ENCODE results near the gene NAA11.
"Not testable (repeated sequence)": the region's sequence is repeated elsewhere in the genome, so short reads cannot be mapped to it uniquely, and the experiment has no call there.

Gene NAA11

GRCh38 chr4:79308137-79308536 lies 17.7 kb downstream of the NAA11 start:
- no peak for FAIRE-seq

- no peak for FAIRE-seq
Measured at GRCh38 chr4:79306795-79307194, 19.1 kb downstream of the NAA11 start.

GRCh38 chr4:79300280-79300679 lies 25.6 kb downstream of the NAA11 start:
- no peak for FAIRE-seq

DNA sequence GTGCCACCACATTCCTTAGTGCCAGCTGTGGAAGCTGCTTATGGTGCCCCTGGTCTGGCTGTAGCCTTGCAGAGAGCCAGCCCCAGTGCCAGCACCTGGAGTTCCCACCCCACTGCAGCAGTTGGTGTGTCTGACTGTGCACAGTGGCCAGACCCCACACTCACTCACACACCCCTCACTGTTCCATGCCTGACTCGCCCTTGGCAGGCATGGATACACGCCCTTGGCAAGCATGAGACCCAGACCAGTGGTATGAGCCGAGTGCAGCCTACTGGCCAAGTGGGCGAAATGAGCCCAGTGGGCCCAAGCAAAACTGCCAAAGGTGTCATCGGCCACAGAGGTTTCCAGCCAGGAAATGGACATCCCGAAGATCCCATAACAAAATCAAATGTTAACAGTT lies 27.4 kb downstream of the NAA11 start:
- FAIRE-seq = no peak

- no peak for FAIRE-seq
Measured at GRCh38 chr4:79298027-79298426, 27.8 kb downstream of the NAA11 start.

DNA sequence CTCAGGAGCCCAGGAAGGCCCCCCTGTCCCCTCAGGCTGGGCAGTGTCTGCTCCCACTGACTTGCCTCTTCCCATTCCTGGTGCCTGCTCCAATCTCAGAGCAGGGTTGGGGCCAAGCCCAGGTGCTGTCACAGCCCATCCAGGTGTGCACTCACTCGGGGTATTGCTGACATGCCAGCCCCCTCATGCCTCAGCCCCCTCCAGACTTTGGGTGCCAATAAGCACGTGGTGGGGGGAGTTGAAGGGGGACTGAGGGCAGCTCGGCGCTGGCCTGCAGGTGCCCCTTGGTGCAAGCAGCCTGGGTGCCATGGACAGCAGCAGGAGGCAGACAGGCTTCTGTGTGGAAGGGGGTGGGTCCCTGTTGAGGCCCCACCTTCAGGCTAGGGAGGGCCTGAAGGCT lies 28.4 kb downstream of the NAA11 start:
- FAIRE-seq = no peak

- no peak for FAIRE-seq
Measured at GRCh38 chr4:79296768-79297428, 29.0 kb downstream of the NAA11 start.

GRCh38 chr4:79295086-79295485 lies 30.8 kb downstream of the NAA11 start:
- no peak for FAIRE-seq

DNA sequence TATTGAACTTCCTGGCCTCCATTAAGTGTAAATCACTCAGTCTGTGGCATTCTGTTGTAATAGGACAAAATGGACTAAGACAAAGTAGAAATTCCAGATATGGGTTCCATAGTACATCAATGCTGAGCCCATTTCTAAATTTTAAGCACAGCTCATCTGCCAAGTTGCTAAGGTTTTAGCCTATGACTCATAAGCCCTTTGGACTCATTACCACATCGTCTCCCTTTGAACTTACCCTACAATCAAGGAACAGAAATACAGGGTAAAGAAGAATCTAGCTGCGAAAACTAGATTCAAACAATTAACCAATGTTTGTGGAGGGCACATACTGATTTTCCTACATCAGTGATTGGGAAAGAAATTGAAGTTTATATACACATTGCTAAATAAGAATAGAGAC lies 31.8 kb downstream of the NAA11 start:
- no peak for FAIRE-seq

DNA sequence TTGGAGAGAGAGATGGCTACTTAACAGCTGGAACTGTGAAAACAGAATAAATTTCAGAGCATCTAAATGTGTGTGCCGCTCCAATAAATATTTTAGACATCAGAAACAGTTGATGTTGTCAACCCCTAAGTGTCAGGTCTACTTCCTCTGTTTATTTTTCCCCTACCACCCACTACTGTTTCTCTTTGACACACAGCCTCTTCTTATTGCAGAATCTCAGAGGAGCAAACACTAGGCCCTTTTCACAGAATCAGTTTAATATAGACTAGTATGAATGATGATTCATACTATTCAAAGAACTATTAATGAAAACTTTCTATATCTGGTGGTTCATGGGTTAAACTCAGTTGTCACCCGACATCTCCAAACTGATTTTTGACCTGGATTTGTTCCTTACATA lies 33.9 kb downstream of the NAA11 start:
- FAIRE-seq = no peak

- no peak for FAIRE-seq
Measured at GRCh38 chr4:79290376-79290775, 35.5 kb downstream of the NAA11 start.

- no peak for FAIRE-seq
Measured at GRCh38 chr4:79288185-79288584, 37.7 kb downstream of the NAA11 start.

GRCh38 chr4:79287718-79288117 lies 38.1 kb downstream of the NAA11 start:
- no peak for FAIRE-seq

DNA sequence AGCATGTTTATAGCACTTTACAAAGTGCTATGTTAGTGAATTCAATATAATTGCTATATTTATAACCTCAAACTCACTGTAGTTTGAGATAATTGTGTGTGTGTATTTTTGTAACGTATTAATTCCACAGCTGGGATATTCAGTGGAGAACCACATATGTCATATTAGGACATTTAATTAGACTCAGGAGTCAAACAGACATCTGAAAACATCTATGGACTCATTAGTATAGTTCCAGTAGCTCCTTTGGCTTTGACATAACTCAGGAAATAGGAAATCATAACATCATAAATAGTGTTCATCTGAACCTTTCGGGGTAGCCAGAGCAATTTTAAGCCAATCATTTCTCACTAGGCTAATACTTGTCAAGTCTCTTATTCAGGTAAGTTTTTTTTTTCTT lies 38.8 kb downstream of the NAA11 start:
- FAIRE-seq = no peak

DNA sequence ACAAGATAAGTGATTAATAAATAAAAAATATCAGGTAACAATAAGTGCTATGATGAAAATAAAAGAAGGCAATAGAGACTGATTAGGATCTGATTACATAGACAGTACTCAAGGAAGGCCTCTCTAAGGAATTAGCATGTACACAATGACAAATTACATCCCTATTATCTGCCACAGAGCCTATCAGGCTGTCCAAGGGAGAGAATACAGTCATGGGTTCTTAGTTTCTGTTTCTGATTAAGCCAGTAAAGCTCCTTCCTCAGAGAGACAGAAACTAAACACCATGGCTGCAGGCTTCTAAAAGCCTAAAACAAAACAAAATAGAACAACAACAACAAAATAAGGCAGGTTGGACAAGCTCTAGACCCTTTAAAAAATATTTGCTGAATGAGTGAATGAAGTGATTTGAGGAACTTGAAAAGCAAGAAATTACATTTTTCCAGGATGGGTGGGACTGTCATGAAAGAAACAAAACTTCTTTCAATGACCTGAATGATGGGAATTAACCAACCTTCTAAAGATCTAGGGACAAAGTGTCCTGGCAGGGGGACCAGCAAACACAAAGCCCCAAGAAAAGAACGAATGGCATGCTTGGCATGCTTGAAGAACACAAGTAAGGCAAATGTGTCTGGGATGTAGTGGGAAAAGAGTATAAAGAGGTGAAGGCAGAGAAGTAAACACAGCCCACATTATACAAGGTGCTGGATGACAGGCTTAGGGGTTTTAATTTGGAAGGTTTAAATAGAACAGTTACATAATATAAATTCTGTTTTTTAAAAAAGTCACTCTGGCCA lies 44.1 kb downstream of the NAA11 start:
- no peak for FAIRE-seq

GRCh38 chr4:79277467-79277866 lies 48.4 kb downstream of the NAA11 start:
- FAIRE-seq = not testable (repeated sequence)

DNA sequence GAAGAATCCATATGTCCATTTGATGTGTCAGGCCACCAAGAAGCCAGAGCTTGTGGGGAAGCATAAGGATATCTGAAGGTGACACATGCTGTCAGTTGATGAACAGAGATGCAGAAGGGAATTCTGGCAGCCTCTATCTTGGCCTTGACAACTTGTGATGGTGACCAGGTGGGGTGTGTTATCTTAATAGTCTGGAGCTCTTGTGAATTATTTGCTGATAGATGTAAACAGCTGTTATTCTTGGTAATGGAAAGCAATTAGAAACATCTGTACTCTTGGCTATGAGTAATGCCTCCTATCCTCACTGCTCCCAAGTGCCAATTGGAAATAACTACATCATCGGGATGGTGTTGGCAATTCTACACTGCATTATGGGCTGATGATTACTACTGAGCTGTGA lies 51.9 kb downstream of the NAA11 start:
- no peak for FAIRE-seq

DNA sequence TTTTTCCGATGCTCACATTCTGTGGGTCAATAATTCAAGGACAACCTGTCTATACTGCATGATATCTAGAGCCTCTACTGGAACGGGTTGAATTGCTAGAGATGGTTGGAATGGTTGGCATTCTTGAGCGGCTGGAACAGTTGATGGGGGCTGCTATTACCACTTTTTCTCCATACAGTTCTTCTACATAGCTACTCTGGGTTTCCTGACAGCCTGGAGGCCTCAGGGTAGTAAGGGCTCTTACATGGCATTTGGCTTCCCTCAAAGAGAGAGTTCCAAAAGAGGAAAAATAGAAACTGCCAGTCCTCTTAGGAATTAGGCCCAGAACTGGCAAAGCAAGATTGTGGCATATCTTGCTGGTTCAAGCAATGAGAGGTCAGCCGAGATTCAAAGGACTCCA lies 53.1 kb downstream of the NAA11 start:
- FAIRE-seq = no peak

DNA sequence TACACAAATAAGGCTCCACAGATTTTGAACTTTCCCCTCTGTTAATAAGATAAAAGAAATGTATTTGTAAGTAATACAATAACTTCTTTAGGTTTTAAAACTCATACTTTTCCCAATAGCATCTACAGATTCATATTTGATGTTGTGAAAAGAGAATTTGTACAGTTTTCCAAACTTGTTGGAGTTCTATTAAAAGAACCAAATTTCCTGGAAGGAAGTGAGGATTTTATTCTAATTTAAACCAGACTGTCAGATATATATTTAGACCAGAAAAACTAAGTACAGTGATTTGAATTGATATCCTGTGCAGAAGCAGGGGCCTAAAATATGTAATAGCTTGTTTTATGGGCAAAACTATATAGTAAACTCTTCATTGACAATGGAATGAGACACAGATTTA lies 53.7 kb downstream of the NAA11 start:
- FAIRE-seq = no peak

- no peak for FAIRE-seq
Measured at GRCh38 chr4:79267671-79268070, 58.2 kb downstream of the NAA11 start.

All from endometrium (tissue), 2 donors.